ENCODE data around the gene MAVS.

MAVS gene

DNA sequence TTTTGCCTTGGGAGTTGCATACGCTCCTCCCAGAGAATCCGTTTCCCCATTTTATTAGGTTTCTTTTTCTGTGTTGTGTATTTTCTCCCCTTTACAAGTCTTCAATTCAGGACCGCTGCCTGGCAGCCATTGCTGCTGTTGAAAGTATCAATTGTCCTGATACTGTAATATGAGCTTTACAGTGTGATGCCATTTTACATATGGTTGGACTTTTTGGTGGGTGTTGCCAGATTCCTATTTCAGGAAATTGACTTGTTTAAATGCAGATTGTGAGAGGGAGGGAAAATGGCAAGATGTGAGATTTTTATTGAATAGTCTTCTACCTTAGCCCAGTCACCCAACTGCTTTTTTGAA, 43.7 kb downstream of the MAVS start:
- Histone ChIP-seq H3F3A (ENCODE audit: control insufficient read depth, insufficient read depth) (0 out of 2 replicates have a peak, but pooled peaks cover 2% of the 10 kb centered on the region), H4K20me1 (ENCODE audit: control insufficient read depth, insufficient read depth, low read depth, low read length) (peaks cover 21% of the 10 kb centered on the region), H3K4me2 (ENCODE audit: low read length) (peak overlapping the region; percentile 79), H3K27me3 (ENCODE audit: control insufficient read depth, low read length) (no peaks in the 10 kb centered on the region), H3K9me3 (ENCODE audit: control insufficient read depth, insufficient read depth, low read length) (no peaks in the 10 kb centered on the region), H3K27ac (ENCODE audit: low read depth, low read length) (peak overlapping the region; percentile 84), H3K79me2 (ENCODE audit: control insufficient read depth, low read length) (peaks cover 88% of the 10 kb centered on the region), H3K36me3 (ENCODE audit: control insufficient read depth, low read length) (peaks cover 56% of the 10 kb centered on the region), H3K9me2 (replicated peaks; ENCODE audit: control insufficient read depth, low read length) (no peaks in the 10 kb centered on the region), H3K4me1 (ENCODE audit: control insufficient read depth, low read length) (peaks cover 51% of the 10 kb centered on the region), H3K4me3 (ENCODE audit: low read length) (peak overlapping the region; percentile 76)
- TF ChIP-seq, protein P1, sequence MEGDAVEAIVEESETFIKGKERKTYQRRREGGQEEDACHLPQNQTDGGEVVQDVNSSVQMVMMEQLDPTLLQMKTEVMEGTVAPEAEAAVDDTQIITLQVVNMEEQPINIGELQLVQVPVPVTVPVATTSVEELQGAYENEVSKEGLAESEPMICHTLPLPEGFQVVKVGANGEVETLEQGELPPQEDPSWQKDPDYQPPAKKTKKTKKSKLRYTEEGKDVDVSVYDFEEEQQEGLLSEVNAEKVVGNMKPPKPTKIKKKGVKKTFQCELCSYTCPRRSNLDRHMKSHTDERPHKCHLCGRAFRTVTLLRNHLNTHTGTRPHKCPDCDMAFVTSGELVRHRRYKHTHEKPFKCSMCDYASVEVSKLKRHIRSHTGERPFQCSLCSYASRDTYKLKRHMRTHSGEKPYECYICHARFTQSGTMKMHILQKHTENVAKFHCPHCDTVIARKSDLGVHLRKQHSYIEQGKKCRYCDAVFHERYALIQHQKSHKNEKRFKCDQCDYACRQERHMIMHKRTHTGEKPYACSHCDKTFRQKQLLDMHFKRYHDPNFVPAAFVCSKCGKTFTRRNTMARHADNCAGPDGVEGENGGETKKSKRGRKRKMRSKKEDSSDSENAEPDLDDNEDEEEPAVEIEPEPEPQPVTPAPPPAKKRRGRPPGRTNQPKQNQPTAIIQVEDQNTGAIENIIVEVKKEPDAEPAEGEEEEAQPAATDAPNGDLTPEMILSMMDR (IDR thresholded peaks at IDR 0.05; ENCODE audit: low read depth, low read length, poor library complexity, severe bottlenecking) = no peak
- no peak for TF ChIP-seq EZH2phosphoT487 (IDR thresholded peaks at IDR 0.05; ENCODE audit: borderline replicate concordance, low read length)

DNA sequence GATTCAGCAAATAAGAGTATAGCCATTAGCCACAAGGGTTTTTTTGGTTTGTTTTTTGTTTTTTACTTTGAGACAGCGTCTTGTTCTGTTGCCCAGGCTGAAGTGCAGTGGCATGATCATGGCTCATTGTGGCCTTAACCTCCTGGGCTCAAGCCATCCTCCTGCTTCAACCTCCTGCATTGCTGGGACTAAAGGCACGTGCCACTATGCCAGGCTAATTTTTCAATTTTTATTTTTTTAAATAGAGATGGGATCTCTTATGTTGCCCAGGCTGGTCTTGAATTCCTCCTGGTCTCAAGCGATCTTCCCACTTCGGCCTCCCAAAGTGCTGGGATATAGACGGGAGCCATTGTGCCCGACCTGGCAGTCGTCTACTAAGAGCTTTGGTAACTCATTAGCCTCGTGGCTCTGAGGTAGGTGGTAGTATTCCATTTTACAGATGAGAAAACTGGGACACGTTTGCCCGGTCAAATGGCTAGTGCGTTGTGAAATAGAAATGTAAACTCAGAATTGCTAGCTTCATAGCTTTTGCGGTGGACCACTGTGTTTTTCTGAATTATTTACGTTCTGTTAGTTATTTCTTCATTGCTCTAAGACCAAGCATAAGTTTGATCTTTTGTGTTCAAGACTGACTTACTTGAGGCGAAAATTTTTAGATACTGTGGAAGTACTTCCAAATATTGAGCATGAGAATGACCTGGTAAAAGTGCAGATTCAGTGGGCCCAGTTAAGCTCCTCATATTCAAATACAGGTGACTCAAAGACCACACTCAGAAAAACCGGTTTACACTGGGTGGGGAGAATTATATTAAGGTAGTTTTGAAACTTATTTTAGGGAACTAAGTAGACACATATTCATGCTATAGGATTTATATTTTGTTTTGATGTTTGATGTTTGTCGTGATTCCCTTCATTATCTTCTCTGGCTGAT, 44.6 kb downstream of the MAVS start:
- Histone ChIP-seq H3K27ac (ENCODE audit: low read depth, low read length) (peak overlapping the region; percentile 84), H3K79me2 (ENCODE audit: control insufficient read depth, low read length) (peaks cover 91% of the 10 kb centered on the region), H3K36me3 (ENCODE audit: control insufficient read depth, low read length) (peaks cover 54% of the 10 kb centered on the region), H3K4me1 (ENCODE audit: control insufficient read depth, low read length) (peaks cover 60% of the 10 kb centered on the region), H3K9me2 (replicated peaks; ENCODE audit: control insufficient read depth, low read length) (no peaks in the 10 kb centered on the region), H4K20me1 (ENCODE audit: control insufficient read depth, insufficient read depth, low read depth, low read length) (peaks cover 22% of the 10 kb centered on the region), H3K4me2 (ENCODE audit: low read length) (peak overlapping the region; percentile 79), H3K4me3 (ENCODE audit: low read length) (peak overlapping the region; percentile 76), H3K27me3 (ENCODE audit: control insufficient read depth, low read length) (no peaks in the 10 kb centered on the region), H3K9me3 (ENCODE audit: control insufficient read depth, insufficient read depth, low read length) (no peaks in the 10 kb centered on the region), H3F3A (ENCODE audit: control insufficient read depth, insufficient read depth) (0 out of 2 replicates have a peak, but pooled peaks cover 6% of the 10 kb centered on the region)
- TF ChIP-seq, protein P1 (IDR thresholded peaks at IDR 0.05; ENCODE audit: low read depth, low read length, poor library complexity, severe bottlenecking) = no peak
- no peak for TF ChIP-seq EZH2phosphoT487 (IDR thresholded peaks at IDR 0.05; ENCODE audit: borderline replicate concordance, low read length)

DNA sequence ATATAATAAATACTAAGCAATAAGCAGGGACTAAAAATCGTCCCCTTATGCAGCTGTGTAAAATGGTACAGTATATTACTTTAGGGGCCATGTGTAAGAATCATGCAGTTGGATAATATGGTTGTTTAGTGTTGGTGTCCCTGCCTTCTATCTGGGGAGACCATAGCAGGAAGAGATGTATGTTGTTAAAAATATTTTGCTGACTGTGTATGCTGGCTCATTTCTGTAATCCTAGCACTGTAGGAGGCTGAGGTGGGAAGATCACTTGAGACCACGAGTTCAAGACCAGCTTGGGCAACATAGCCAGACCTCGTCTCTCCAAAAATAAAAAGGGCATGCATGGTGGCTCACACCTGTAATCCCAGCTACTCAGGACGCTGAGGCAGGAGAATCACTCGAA, 48.2 kb downstream of the MAVS start:
- TF ChIP-seq EZH2phosphoT487 (IDR thresholded peaks at IDR 0.05; ENCODE audit: borderline replicate concordance, low read length) = no peak
- TF ChIP-seq, protein P1 (IDR thresholded peaks at IDR 0.05; ENCODE audit: low read depth, low read length, poor library complexity, severe bottlenecking) = no peak
- H3K27me3 ChIP-seq (ENCODE audit: control insufficient read depth, low read length) = no peaks in the 10 kb centered on the region
- H3K9me2 ChIP-seq (replicated peaks; ENCODE audit: control insufficient read depth, low read length) = no peaks in the 10 kb centered on the region
- peaks cover 100% of the 10 kb centered on the region for H3K79me2 ChIP-seq (ENCODE audit: control insufficient read depth, low read length)
- peak overlapping the region; percentile 58 for H3K4me3 ChIP-seq (ENCODE audit: low read length)
- H3K27ac ChIP-seq (ENCODE audit: low read depth, low read length) = no peak overlapping the region
- H3K4me1 ChIP-seq (ENCODE audit: control insufficient read depth, low read length) = peaks cover 87% of the 10 kb centered on the region
- H3K4me2 ChIP-seq (ENCODE audit: low read length) = peak overlapping the region; percentile 79
- H3K36me3 ChIP-seq (ENCODE audit: control insufficient read depth, low read length) = peaks cover 62% of the 10 kb centered on the region
- peaks cover 46% of the 10 kb centered on the region for H4K20me1 ChIP-seq (ENCODE audit: control insufficient read depth, insufficient read depth, low read depth, low read length)
- H3F3A ChIP-seq (ENCODE audit: control insufficient read depth, insufficient read depth) = 0 out of 2 replicates have a peak, but pooled peaks cover 6% of the 10 kb centered on the region
- no peaks in the 10 kb centered on the region for H3K9me3 ChIP-seq (ENCODE audit: control insufficient read depth, insufficient read depth, low read length)
